Colonic mucosa (tissue), 4 donors: Measurements from ENCODE around the gene SLC17A7. TPM values are rescaled to one million over a fixed set of nuclear protein-coding genes. Genes with fewer than 3 reads are reported as not detected.
"Not testable (repeated sequence)": the region's sequence is repeated elsewhere in the genome, so short reads cannot be mapped to it uniquely, and the experiment has no call there.

Source experiments
- DNase-seq: peaks from one replicate; pipeline ENCODE4 v3.0.0-alpha.2; 2020
- H3K27ac ChIP-seq: fragments of 200-600 bp; one replicate; pipeline ENCODE4 v1.8.0; 2021
- H3K27me3 ChIP-seq: fragments of 200-600 bp; one replicate; pipeline ENCODE4 v1.8.0; 2021
- H3K36me3 ChIP-seq: fragments of 200-600 bp; one replicate; pipeline ENCODE4 v1.8.0; 2021
- H3K4me1 ChIP-seq: fragments of 200-600 bp; one replicate; pipeline ENCODE4 v1.8.0; 2021; ENCODE audit warnings: mild to moderate bottlenecking
- H3K4me3 ChIP-seq: fragments of 200-600 bp; one replicate; pipeline ENCODE4 v1.8.0; 2021
- H3K9ac ChIP-seq, 2 donors: one replicate each; pipeline ENCODE4 v1.7.0; 2013; ENCODE audit warnings: control low read depth in 2 of 2, low read depth in 2 of 2, low read length in 2 of 2
- H3K9me3 ChIP-seq: fragments of 200-600 bp; one replicate; pipeline ENCODE4 v1.8.0; 2021
- CTCF ChIP-seq: fragments of 200-600 bp; IDR thresholded peaks from one replicate; pipeline ENCODE4 v1.8.0; 2022; ENCODE audit warnings: antibody characterized with exemption, mild to moderate bottlenecking
- intact Hi-C: fragments of 100-400 bp; cut with DNase I; formaldehyde crosslinking; loops from one replicate; pipeline ENCODE4 v1.14.1; 2022
- total RNA-seq, 2 donors: library from RNA; stranded (reverse); fragmentation: NEBNext Ultra II Directional in 1 of 2; extraction: Animal tissue kit (Norgen Biotek cat#: 25700) in 1 of 2; gene quantifications; one replicate each; pipeline ENCODE4 v1.2.1, GENCODE V29; 2021
- donor health status: healthy.
- donor health status: DM: no; HTN: no; CAD: no.
- donor health status: DM: no; HTN: no; CAD: no.

The SLC17A7 gene
- total RNA-seq, 2 donors from 2014 or later: 0.21 to 0.25 TPM

- intact Hi-C loops: no loop called here
- Histone ChIP-seq H3K4me1 (no peaks in the 10 kb centered on the region), H3K27me3 (no peaks in the 10 kb centered on the region), H3K36me3 (no peaks in the 10 kb centered on the region), H3K4me3 (no peak overlapping the region), H3K27ac (no peak overlapping the region), H3K9ac (no peak overlapping the region), H3K9me3 (no peaks in the 10 kb centered on the region)
- TF ChIP-seq CTCF: no peak
- no peak for DNase-seq
Observed at GRCh38 chr19:49479975-49480628, 38.8 kb upstream of the SLC17A7 start.

- H3K4me1 ChIP-seq: no peaks in the 10 kb centered on the region
- DNase-seq: peak; percentile 58
- intact Hi-C loops: no loop called here
- no peak overlapping the region for H3K27ac ChIP-seq
- TF ChIP-seq CTCF: peak; percentile 36
- no peaks in the 10 kb centered on the region for H3K9me3 ChIP-seq
- no peak overlapping the region for H3K4me3 ChIP-seq
- H3K27me3 ChIP-seq: no peaks in the 10 kb centered on the region
- no peaks in the 10 kb centered on the region for H3K36me3 ChIP-seq
- H3K9ac ChIP-seq: peak overlapping the region in 1 of 2 donors; percentile 40
Observed at GRCh38 chr19:49475995-49476880, 34.9 kb upstream of the SLC17A7 start.

GRCh38 chr19:49475191-49475917 lies 34.0 kb upstream of the SLC17A7 start:
- no peak for DNase-seq
- Histone ChIP-seq H3K27me3 (no peaks in the 10 kb centered on the region), H3K4me3 (no peak overlapping the region), H3K9me3 (no peaks in the 10 kb centered on the region), H3K4me1 (no peaks in the 10 kb centered on the region), H3K27ac (no peak overlapping the region), H3K9ac (peak overlapping the region in 1 of 2 donors; percentile 73), H3K36me3 (no peaks in the 10 kb centered on the region)
- intact Hi-C loops: no loop called here
- TF ChIP-seq CTCF: no peak

- DNase-seq: no peak
- Histone ChIP-seq H3K27me3 (no peaks in the 10 kb centered on the region), H3K9ac (peak overlapping the region; percentile 73 to 77), H3K27ac (peak overlapping the region; percentile 27), H3K9me3 (no peaks in the 10 kb centered on the region), H3K36me3 (no peaks in the 10 kb centered on the region), H3K4me3 (peak overlapping the region; percentile 30), H3K4me1 (no peaks in the 10 kb centered on the region)
- intact Hi-C loops: no loop called here
- no peak for TF ChIP-seq CTCF
Observed at GRCh38 chr19:49474542-49474924, 33.2 kb upstream of the SLC17A7 start.

GRCh38 chr19:49473868-49474541 lies 32.7 kb upstream of the SLC17A7 start, which contains the start of gene FLT3LG:
FLT3LG (plus strand) TSS chr19:49474215; CDS start chr19:49474640, 425 bp downstream.
- intact Hi-C loops: no loop called here
- peak; percentile 99 for TF ChIP-seq CTCF

GRCh38 chr19:49473501-49473867 lies 32.2 kb upstream of the SLC17A7 start:
- H3K4me1 ChIP-seq: not testable (repeated sequence)
- peak overlapping the region; percentile 30 for H3K4me3 ChIP-seq

More at GRCh38 chr19:49473868-49474541, 32.7 kb upstream of the SLC17A7 start, which contains the start of gene FLT3LG:
- H3K4me3 ChIP-seq: peak within 1 kb of the TSS; percentile 30
- H3K9me3 ChIP-seq: no peaks in the 10 kb centered on the region
- no peaks in the 10 kb centered on the region for H3K36me3 ChIP-seq
- no peaks in the 10 kb centered on the region for H3K27me3 ChIP-seq
- DNase-seq: peak; percentile 77
- no peaks in the 10 kb centered on the region for H3K4me1 ChIP-seq
- H3K27ac ChIP-seq: peak within 1 kb of the TSS; percentile 27
- H3K9ac ChIP-seq: peak within 1 kb of the TSS; percentile 73 to 77

More at GRCh38 chr19:49473501-49473867, 32.2 kb upstream of the SLC17A7 start:
- DNase-seq, H3K27me3 ChIP-seq, H3K36me3 ChIP-seq, intact Hi-C loops, H3K9me3 ChIP-seq: not testable (repeated sequence)
- Histone ChIP-seq H3K27ac (peak overlapping the region; percentile 27), H3K9ac (peak overlapping the region; percentile 73 to 74)
